GM23338 (cell line): ENCODE data around the gene HOXA11.
A peak's percentile ranks its signal among the peaks of the same experiment; 100 is the strongest.

Experiments
- CREB1 ChIP-seq: fragments of 250-450 bp; sonication (Bioruptor Pico); IDR thresholded peaks from 2 replicates; pipeline ENCODE4 v1.5.0; 2020; ENCODE audit warnings: low read depth, mild to moderate bottlenecking, moderate library complexity
- EZH2 ChIP-seq: fragments of 200-600 bp; sonication (generic); IDR thresholded peaks from one replicate; pipeline ENCODE4 v1.8.0; 2017; ENCODE audit warnings: antibody characterized with exemption, mild to moderate bottlenecking, low read depth; ENCODE audit not compliant: unreplicated experiment
- EZH2phosphoT487 ChIP-seq: fragments of 200-600 bp; sonication (generic); IDR thresholded peaks from one replicate; pipeline ENCODE4 v1.8.1; 2018; ENCODE audit warnings: antibody characterized with exemption; ENCODE audit not compliant: unreplicated experiment
- JUNB ChIP-seq: IDR thresholded peaks from one replicate; pipeline ENCODE4 v1.6.1; 2016; ENCODE audit warnings: antibody characterized with exemption; ENCODE audit not compliant: unreplicated experiment
- POLR2AphosphoS5 ChIP-seq: IDR thresholded peaks from 2 replicates; pipeline ENCODE4 v1.6.1; 2016; ENCODE audit warnings: antibody characterized with exemption, low read depth
- STAT1 ChIP-seq: IDR thresholded peaks from one replicate; pipeline ENCODE4 v1.6.1; 2016; ENCODE audit warnings: antibody characterized with exemption; ENCODE audit not compliant: unreplicated experiment
- ZNF114 ChIP-seq: fragments of 250-450 bp; sonication (Bioruptor Pico); IDR thresholded peaks from 2 replicates; pipeline ENCODE4 v1.5.0; 2020; ENCODE audit warnings: mild to moderate bottlenecking, moderate library complexity
- ZNF331 ChIP-seq: fragments of 250-450 bp; sonication (Bioruptor Pico); IDR thresholded peaks from 2 replicates; pipeline ENCODE4 v1.5.0; 2020; ENCODE audit warnings: low read depth, mild to moderate bottlenecking, moderate library complexity
- TF ChIP-seq, protein P1 (sequence below), 2 experiments: fragments of 200-600 bp in 1 of 2; sonication (generic) in 1 of 2; conservative IDR thresholded peaks; 2 replicates each; pipeline versions ENCODE4 v1.5.1 to v1.6.1; 2016 to 2017; ENCODE audit warnings: antibody characterized with exemption in 2 of 2, low read depth in 2 of 2, mild to moderate bottlenecking in 2 of 2, moderate library complexity in 1 of 2
- TF ChIP-seq, protein P2 (sequence below): IDR thresholded peaks from one replicate; pipeline ENCODE4 v1.6.1; 2018; ENCODE audit warnings: antibody characterized with exemption; ENCODE audit not compliant: unreplicated experiment
- TF ChIP-seq, protein P3 (sequence below): IDR thresholded peaks from 2 replicates; pipeline ENCODE4 v1.6.1; 2016; ENCODE audit warnings: antibody characterized with exemption

DNA sequence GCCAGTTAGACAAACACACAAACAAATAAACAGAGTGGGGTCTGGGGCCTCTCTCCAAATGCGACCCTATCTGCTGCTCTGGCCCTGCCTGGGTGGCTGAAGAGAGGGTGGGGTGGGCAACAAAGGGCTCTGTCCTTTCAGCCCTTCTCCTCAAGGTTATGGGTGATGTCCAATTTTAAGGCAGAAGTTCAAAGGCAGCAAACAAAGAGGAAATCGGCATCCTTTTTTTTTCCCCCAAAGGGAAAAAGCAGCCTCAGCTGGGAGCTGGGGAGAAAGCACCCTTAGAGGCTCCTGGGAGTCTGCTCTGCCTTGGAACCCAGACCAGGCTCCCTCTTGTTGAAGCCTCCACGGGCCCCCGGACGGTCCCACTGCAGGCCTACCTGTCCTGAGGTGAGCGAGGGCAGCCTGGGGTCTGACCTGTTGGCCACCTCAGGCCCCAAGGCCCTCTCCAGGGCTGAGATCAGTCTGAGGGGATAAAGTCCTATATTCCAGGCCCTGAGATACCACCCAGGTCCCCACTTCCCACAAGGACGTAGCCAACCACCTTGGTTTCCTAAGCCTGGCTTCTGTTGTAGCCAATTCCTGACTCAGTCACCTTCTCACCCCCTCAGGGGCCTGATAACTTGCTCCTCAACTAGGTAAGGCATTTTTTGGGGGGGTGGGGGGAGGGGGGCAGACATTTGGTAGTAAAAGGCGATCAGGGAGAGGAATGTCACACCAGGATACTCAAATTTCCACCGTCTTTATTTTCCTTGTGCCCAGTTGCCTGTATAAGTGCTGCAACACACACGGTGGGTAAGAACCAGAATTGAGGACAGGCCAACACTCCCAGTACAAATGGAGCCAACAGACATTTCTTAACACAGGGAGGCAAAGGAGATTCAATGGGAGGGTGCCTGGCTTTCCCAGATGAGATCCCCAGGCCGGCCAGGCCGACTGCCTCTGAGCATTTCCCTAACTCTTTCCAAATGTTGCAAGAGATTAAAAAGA lies 4.3 kb downstream of the HOXA11 start:
- TF ChIP-seq, protein P1, sequence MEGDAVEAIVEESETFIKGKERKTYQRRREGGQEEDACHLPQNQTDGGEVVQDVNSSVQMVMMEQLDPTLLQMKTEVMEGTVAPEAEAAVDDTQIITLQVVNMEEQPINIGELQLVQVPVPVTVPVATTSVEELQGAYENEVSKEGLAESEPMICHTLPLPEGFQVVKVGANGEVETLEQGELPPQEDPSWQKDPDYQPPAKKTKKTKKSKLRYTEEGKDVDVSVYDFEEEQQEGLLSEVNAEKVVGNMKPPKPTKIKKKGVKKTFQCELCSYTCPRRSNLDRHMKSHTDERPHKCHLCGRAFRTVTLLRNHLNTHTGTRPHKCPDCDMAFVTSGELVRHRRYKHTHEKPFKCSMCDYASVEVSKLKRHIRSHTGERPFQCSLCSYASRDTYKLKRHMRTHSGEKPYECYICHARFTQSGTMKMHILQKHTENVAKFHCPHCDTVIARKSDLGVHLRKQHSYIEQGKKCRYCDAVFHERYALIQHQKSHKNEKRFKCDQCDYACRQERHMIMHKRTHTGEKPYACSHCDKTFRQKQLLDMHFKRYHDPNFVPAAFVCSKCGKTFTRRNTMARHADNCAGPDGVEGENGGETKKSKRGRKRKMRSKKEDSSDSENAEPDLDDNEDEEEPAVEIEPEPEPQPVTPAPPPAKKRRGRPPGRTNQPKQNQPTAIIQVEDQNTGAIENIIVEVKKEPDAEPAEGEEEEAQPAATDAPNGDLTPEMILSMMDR (conservative IDR thresholded peaks at IDR 0.05; ENCODE audit: low read depth in 2 of 2) = no peak
- no peak for TF ChIP-seq POLR2AphosphoS5
- peak; percentile 30 for TF ChIP-seq EZH2
- peak; percentile 61 for TF ChIP-seq EZH2phosphoT487
- TF ChIP-seq, protein P2, sequence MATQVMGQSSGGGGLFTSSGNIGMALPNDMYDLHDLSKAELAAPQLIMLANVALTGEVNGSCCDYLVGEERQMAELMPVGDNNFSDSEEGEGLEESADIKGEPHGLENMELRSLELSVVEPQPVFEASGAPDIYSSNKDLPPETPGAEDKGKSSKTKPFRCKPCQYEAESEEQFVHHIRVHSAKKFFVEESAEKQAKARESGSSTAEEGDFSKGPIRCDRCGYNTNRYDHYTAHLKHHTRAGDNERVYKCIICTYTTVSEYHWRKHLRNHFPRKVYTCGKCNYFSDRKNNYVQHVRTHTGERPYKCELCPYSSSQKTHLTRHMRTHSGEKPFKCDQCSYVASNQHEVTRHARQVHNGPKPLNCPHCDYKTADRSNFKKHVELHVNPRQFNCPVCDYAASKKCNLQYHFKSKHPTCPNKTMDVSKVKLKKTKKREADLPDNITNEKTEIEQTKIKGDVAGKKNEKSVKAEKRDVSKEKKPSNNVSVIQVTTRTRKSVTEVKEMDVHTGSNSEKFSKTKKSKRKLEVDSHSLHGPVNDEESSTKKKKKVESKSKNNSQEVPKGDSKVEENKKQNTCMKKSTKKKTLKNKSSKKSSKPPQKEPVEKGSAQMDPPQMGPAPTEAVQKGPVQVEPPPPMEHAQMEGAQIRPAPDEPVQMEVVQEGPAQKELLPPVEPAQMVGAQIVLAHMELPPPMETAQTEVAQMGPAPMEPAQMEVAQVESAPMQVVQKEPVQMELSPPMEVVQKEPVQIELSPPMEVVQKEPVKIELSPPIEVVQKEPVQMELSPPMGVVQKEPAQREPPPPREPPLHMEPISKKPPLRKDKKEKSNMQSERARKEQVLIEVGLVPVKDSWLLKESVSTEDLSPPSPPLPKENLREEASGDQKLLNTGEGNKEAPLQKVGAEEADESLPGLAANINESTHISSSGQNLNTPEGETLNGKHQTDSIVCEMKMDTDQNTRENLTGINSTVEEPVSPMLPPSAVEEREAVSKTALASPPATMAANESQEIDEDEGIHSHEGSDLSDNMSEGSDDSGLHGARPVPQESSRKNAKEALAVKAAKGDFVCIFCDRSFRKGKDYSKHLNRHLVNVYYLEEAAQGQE = no peak
- no peak for TF ChIP-seq ZNF331 (CRISPR knock-in tag)
- no peak for TF ChIP-seq JUNB
- TF ChIP-seq ZNF114 = no peak
- TF ChIP-seq CREB1 = no peak
- TF ChIP-seq, protein P3, sequence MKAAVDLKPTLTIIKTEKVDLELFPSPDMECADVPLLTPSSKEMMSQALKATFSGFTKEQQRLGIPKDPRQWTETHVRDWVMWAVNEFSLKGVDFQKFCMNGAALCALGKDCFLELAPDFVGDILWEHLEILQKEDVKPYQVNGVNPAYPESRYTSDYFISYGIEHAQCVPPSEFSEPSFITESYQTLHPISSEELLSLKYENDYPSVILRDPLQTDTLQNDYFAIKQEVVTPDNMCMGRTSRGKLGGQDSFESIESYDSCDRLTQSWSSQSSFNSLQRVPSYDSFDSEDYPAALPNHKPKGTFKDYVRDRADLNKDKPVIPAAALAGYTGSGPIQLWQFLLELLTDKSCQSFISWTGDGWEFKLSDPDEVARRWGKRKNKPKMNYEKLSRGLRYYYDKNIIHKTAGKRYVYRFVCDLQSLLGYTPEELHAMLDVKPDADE = no peak
- TF ChIP-seq STAT1 = no peak
